Measurements from ENCODE around the gene CDCP2. TPM values are rescaled to one million over a fixed set of nuclear protein-coding genes. Genes with fewer than 3 reads are reported as not detected.

CDCP2 gene
- total RNA-seq, 2 donors from 2014 or later = not detected

- no peaks in the 10 kb centered on the region for H3K36me3 ChIP-seq
- DNase-seq (ENCODE audit: low spot score) = no peak
- TF ChIP-seq CTCF (IDR thresholded peaks at IDR 0.05) = no peak
- no peaks in the 10 kb centered on the region for H3K4me1 ChIP-seq (ENCODE audit: control insufficient read depth in 1 of 2, low read depth in 2 of 2)
- no peaks in the 10 kb centered on the region for H3K9me3 ChIP-seq
- H3K27ac ChIP-seq = no peak overlapping the region
- ATAC-seq (ENCODE audit: insufficient number of reproducible peaks, low FRiP score, low read depth) = no peak
- no peaks in the 10 kb centered on the region for H3K27me3 ChIP-seq (replicated peaks; ENCODE audit: insufficient read depth)
- no peak overlapping the region for H3K4me3 ChIP-seq
These were observed 37.8 kb downstream of the CDCP2 start for GRCh38 chr1:54114955-54115354.

- DNase-seq (ENCODE audit: low spot score) = no peak
- H3K4me1 ChIP-seq (ENCODE audit: control insufficient read depth in 1 of 2, low read depth in 2 of 2) = no peaks in the 10 kb centered on the region
These were observed 38.8 kb downstream of the CDCP2 start for GRCh38 chr1:54114001-54114400.

GRCh38 chr1:54112705-54113368, 40.0 kb downstream of the CDCP2 start:
- DNase-seq (ENCODE audit: low spot score) = no peak

More at GRCh38 chr1:54114001-54114400, 38.8 kb downstream of the CDCP2 start:
- ATAC-seq (ENCODE audit: insufficient number of reproducible peaks, low FRiP score, low read depth) = no peak
- no peak for TF ChIP-seq CTCF (IDR thresholded peaks at IDR 0.05)
- no peaks in the 10 kb centered on the region for H3K36me3 ChIP-seq
- no peak overlapping the region for H3K4me3 ChIP-seq
- no peaks in the 10 kb centered on the region for H3K9me3 ChIP-seq
- H3K27me3 ChIP-seq (replicated peaks; ENCODE audit: insufficient read depth) = no peaks in the 10 kb centered on the region
- H3K27ac ChIP-seq = no peak overlapping the region

GRCh38 chr1:54112027-54112426, 40.8 kb downstream of the CDCP2 start:
- Histone ChIP-seq H3K9me3 (no peaks in the 10 kb centered on the region), H3K4me3 (no peak overlapping the region), H3K36me3 (no peaks in the 10 kb centered on the region), H3K27ac (no peak overlapping the region), H3K4me1 (ENCODE audit: control insufficient read depth in 1 of 2, low read depth in 2 of 2) (no peaks in the 10 kb centered on the region), H3K27me3 (replicated peaks; ENCODE audit: insufficient read depth) (no peaks in the 10 kb centered on the region)
- ATAC-seq (ENCODE audit: insufficient number of reproducible peaks, low FRiP score, low read depth) = no peak
- no peak for TF ChIP-seq CTCF (IDR thresholded peaks at IDR 0.05)
- DNase-seq (ENCODE audit: low spot score) = no peak

More at GRCh38 chr1:54112705-54113368, 40.0 kb downstream of the CDCP2 start:
- Histone ChIP-seq H3K4me3 (no peak overlapping the region), H3K9me3 (no peaks in the 10 kb centered on the region), H3K4me1 (ENCODE audit: control insufficient read depth in 1 of 2, low read depth in 2 of 2) (no peaks in the 10 kb centered on the region), H3K27me3 (replicated peaks; ENCODE audit: insufficient read depth) (no peaks in the 10 kb centered on the region), H3K27ac (no peak overlapping the region), H3K36me3 (no peaks in the 10 kb centered on the region)
- ATAC-seq (ENCODE audit: insufficient number of reproducible peaks, low FRiP score, low read depth) = no peak
- TF ChIP-seq CTCF (IDR thresholded peaks at IDR 0.05) = no peak

- H3K27me3 ChIP-seq (replicated peaks; ENCODE audit: insufficient read depth) = no peaks in the 10 kb centered on the region
- no peaks in the 10 kb centered on the region for H3K9me3 ChIP-seq
- H3K36me3 ChIP-seq = no peaks in the 10 kb centered on the region
- TF ChIP-seq CTCF (IDR thresholded peaks at IDR 0.05) = no peak
- H3K4me3 ChIP-seq = no peak overlapping the region
- H3K4me1 ChIP-seq (ENCODE audit: control insufficient read depth in 1 of 2, low read depth in 2 of 2) = no peaks in the 10 kb centered on the region
- ATAC-seq (ENCODE audit: insufficient number of reproducible peaks, low FRiP score, low read depth) (no peak), DNase-seq (ENCODE audit: low spot score) (no peak)
- H3K27ac ChIP-seq = no peak overlapping the region
These were observed 41.2 kb downstream of the CDCP2 start for GRCh38 chr1:54111624-54112023.

All from thoracic aorta (tissue), 2 donors.